Parathyroid adenoma (tissue), 2 donors: ENCODE results near the gene RNU7-1.

Experiments
- H2AFZ ChIP-seq: fragments of 300-600 bp; sonication (generic); one replicate; pipeline ENCODE4 v1.7.0; 2017; ENCODE audit warnings: antibody characterized with exemption, mild to moderate bottlenecking
- H3K27ac ChIP-seq: fragments of 300-600 bp; sonication (generic); one replicate; pipeline ENCODE4 v1.7.0; 2017
- H3K27me3 ChIP-seq: fragments of 300-600 bp; sonication (generic); one replicate; pipeline ENCODE4 v1.7.0; 2017; ENCODE audit warnings: low read length; ENCODE audit not compliant: control insufficient read depth, insufficient read depth
- H3K36me3 ChIP-seq: fragments of 300-600 bp; sonication (generic); one replicate; pipeline ENCODE4 v1.7.0; 2017; ENCODE audit warnings: low read length; ENCODE audit not compliant: control insufficient read depth, insufficient read depth
- H3K4me1 ChIP-seq: fragments of 300-600 bp; sonication (generic); one replicate; pipeline ENCODE4 v1.7.0; 2017; ENCODE audit warnings: control low read depth
- H3K4me2 ChIP-seq: fragments of 300-600 bp; sonication (generic); one replicate; pipeline ENCODE4 v1.7.0; 2017; ENCODE audit warnings: low read length
- H3K4me3 ChIP-seq: fragments of 300-600 bp; sonication (generic); one replicate; pipeline ENCODE4 v1.7.0; 2017; ENCODE audit warnings: low read depth, low read length
- H3K79me2 ChIP-seq: fragments of 300-600 bp; sonication (generic); one replicate; pipeline ENCODE4 v1.7.0; 2017; ENCODE audit warnings: control low read depth
- H3K9ac ChIP-seq: fragments of 300-600 bp; sonication (generic); one replicate; pipeline ENCODE4 v1.7.0; 2017; ENCODE audit warnings: mild to moderate bottlenecking
- H3K9me3 ChIP-seq: fragments of 300-600 bp; sonication (generic); one replicate; pipeline ENCODE4 v1.7.0; 2017; ENCODE audit warnings: low read length; ENCODE audit not compliant: control insufficient read depth
- CTCF ChIP-seq: fragments of 300-600 bp; sonication (generic); IDR thresholded peaks from one replicate; pipeline ENCODE4 v1.7.0; 2017; ENCODE audit warnings: antibody characterized with exemption, mild to moderate bottlenecking
- donor health status: primary hyperparathyroidism.

RNU7-1 gene

GRCh38 chr12:6914246-6914946 is 29.2 kb upstream of the RNU7-1 start, which contains the start of gene ENO2:
ENO2 (plus strand) TSS chr12:6914580; CDS start chr12:6915833, 1,253 bp downstream.
- Histone ChIP-seq H3K79me2 (no peaks in the 10 kb centered on the region), H3K36me3 (no peaks in the 10 kb centered on the region), H3K9ac (peak within 1 kb of the TSS; percentile 20), H3K4me3 (peak within 1 kb of the TSS; percentile 64), H3K27ac (peak within 1 kb of the TSS; percentile 44), H3K4me2 (peak within 1 kb of the TSS; percentile 87), H2AFZ (peak within 1 kb of the TSS; percentile 85), H3K4me1 (no peaks in the 10 kb centered on the region), H3K27me3 (no peaks in the 10 kb centered on the region), H3K9me3 (no peaks in the 10 kb centered on the region)
- no peak for TF ChIP-seq CTCF

GRCh38 chr12:6914947-6915788 is 28.4 kb upstream of the RNU7-1 start:
- peak overlapping the region; percentile 44 for H3K27ac ChIP-seq
- no peak overlapping the region for H3K9ac ChIP-seq
- peak overlapping the region; percentile 87 for H3K4me2 ChIP-seq
- H3K27me3 ChIP-seq: no peaks in the 10 kb centered on the region
- no peaks in the 10 kb centered on the region for H3K36me3 ChIP-seq
- peak overlapping the region; percentile 64 for H3K4me3 ChIP-seq
- H3K4me1 ChIP-seq: no peaks in the 10 kb centered on the region
- no peaks in the 10 kb centered on the region for H3K79me2 ChIP-seq
- H2AFZ ChIP-seq: peak overlapping the region; percentile 85
- no peaks in the 10 kb centered on the region for H3K9me3 ChIP-seq
- no peak for TF ChIP-seq CTCF

GRCh38 chr12:6915789-6916285 is 27.8 kb upstream of the RNU7-1 start:
- H3K4me3 ChIP-seq: no peak overlapping the region
- H3K79me2 ChIP-seq: no peaks in the 10 kb centered on the region
- no peak overlapping the region for H3K9ac ChIP-seq
- no peak for TF ChIP-seq CTCF
- peak overlapping the region; percentile 85 for H2AFZ ChIP-seq
- no peaks in the 10 kb centered on the region for H3K27me3 ChIP-seq
- H3K4me1 ChIP-seq: no peaks in the 10 kb centered on the region
- H3K4me2 ChIP-seq: no peak overlapping the region
- no peaks in the 10 kb centered on the region for H3K9me3 ChIP-seq
- H3K27ac ChIP-seq: no peak overlapping the region
- no peaks in the 10 kb centered on the region for H3K36me3 ChIP-seq

- Histone ChIP-seq H3K4me2 (no peak overlapping the region), H3K27me3 (no peaks in the 10 kb centered on the region), H3K4me3 (no peak overlapping the region), H3K9me3 (no peaks in the 10 kb centered on the region), H3K36me3 (no peaks in the 10 kb centered on the region), H3K27ac (no peak overlapping the region), H2AFZ (no peak overlapping the region), H3K4me1 (no peaks in the 10 kb centered on the region), H3K9ac (no peak overlapping the region), H3K79me2 (no peaks in the 10 kb centered on the region)
- no peak for TF ChIP-seq CTCF
Measured at GRCh38 chr12:6916426-6917200, 27.0 kb upstream of the RNU7-1 start.
